NB4 (cell line): ENCODE measurements around the gene EXOC6B.

Experiments
- DNase-seq: peaks from one replicate; pipeline ENCODE4 v3.0.0; 2010; ENCODE audit warnings: low read depth
- H3K4me3 ChIP-seq: one replicate; pipeline ENCODE4 v1.5.1; 2011; ENCODE audit warnings: mild to moderate bottlenecking, low read depth, low read length, moderate library complexity
- CTCF ChIP-seq: IDR thresholded peaks from one replicate; pipeline ENCODE4 v1.5.1; 2012; ENCODE audit warnings: low read depth, low read length
- MYC ChIP-seq: IDR thresholded peaks from 2 replicates; pipeline ENCODE4 v1.6.1; 2011; ENCODE audit warnings: low read depth, low read length
- POLR2A ChIP-seq: IDR thresholded peaks from 2 replicates; pipeline ENCODE4 v1.6.1; 2011; ENCODE audit warnings: mild to moderate bottlenecking; ENCODE audit not compliant: insufficient read length; ENCODE audit errors: extremely low read depth
- TF ChIP-seq, protein P1 (sequence below): IDR thresholded peaks from 2 replicates; pipeline ENCODE4 v1.6.1; 2011; ENCODE audit warnings: low read depth, low read length

The EXOC6B gene

DNA sequence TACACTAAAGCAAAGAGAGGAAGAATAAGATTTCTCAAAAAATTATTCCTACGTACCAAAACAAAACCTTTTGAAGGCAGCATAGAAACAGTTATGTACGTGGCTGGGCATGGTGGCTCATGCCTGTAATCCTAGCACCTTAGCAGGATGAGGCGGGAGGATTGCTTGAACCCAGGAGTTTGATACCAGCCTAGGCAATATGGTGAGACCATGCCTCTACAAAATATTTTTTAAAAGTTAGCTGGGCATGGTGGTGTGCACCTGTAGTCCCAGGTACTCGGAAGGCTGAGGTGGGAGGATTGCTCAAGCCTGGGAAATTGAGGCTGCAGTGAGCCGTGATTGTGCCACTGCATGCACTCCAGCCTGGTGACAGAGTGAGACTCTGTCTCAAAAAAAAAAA, 663.3 kb downstream of the EXOC6B start:
- TF ChIP-seq MYC = no peak
- DNase-seq = no peak
- H3K4me3 ChIP-seq = no peak overlapping the region

- H3K4me3 ChIP-seq = no peak overlapping the region
- DNase-seq = no peak
- no peak for TF ChIP-seq CTCF
- no peak for TF ChIP-seq MYC
- TF ChIP-seq, protein P1, sequence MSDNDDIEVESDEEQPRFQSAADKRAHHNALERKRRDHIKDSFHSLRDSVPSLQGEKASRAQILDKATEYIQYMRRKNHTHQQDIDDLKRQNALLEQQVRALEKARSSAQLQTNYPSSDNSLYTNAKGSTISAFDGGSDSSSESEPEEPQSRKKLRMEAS = no peak
- TF ChIP-seq POLR2A = no peak
Observed at GRCh38 chr2:72159211-72159993, 666.4 kb downstream of the EXOC6B start.

- no peak overlapping the region for H3K4me3 ChIP-seq
- TF ChIP-seq MYC (no peak), CTCF (no peak), POLR2A (no peak)
- TF ChIP-seq, protein P1 = peak; percentile 4; the same call in 1 of the 2 replicates
- no peak for DNase-seq
Observed at GRCh38 chr2:72157871-72158771, 667.7 kb downstream of the EXOC6B start.

DNA sequence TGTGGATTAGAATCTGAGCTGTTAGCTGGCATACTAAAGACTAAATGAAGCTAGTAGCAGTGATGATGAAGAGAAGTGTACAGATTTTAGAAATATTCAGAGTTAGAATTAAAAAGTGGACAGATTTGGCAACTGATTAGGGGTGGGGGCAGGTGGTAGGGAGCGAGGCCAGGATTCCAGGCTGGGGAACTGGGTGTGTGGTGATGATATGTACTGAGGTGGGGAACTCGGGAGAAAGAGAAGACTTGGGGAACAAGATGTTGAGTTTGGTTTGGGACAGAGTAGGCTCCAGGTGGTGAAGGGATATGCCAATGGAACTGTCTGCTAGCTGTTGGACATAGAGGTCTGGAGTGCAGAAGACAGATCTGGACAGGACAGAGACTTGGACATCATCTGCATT, 669.0 kb downstream of the EXOC6B start:
- TF ChIP-seq MYC (no peak), POLR2A (no peak), CTCF (no peak)
- TF ChIP-seq, protein P1 = no peak
- DNase-seq = no peak

GRCh38 chr2:72155737-72156136, 670.1 kb downstream of the EXOC6B start:
- H3K4me3 ChIP-seq = no peak overlapping the region
- TF ChIP-seq POLR2A (no peak), CTCF (no peak), MYC (no peak)
- TF ChIP-seq, protein P1 = no peak
- no peak for DNase-seq

More for the DNA sequence above, 669.0 kb downstream of the EXOC6B start:
- H3K4me3 ChIP-seq = no peak overlapping the region

DNA sequence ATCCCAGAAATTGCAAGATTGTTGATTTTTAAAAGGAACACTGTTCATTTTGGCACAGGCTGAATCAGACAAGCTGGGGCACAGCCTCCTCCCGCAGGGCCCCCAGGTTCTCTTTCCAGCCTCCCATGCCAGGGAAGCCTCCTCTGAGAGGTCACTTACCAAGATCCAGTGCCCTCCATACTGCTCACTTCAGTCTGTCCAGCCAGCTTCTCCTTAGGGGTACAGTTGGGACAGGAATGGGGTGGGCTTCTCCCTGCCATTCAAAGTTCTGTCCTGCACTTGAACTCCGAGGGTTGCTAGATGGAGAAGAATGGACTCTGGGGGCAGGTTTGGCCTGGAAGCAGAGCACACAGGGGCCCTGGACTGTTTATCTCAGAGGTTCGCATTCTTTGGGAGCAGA, 670.7 kb downstream of the EXOC6B start:
- no peak overlapping the region for H3K4me3 ChIP-seq
- TF ChIP-seq, protein P1 = no peak
- no peak for TF ChIP-seq POLR2A
- TF ChIP-seq CTCF = no peak
- no peak for TF ChIP-seq MYC
- no peak for DNase-seq
